ENCODE measurements around the gene TGM1.
A peak's percentile ranks its signal among the peaks of the same experiment; 100 is the strongest.
"Not testable (repeated sequence)": the region's sequence is repeated elsewhere in the genome, so short reads cannot be mapped to it uniquely, and the experiment has no call there.

The TGM1 gene

GRCh38 chr14:24212924-24213865 is 49.8 kb downstream of the TGM1 start, which contains the start of gene CHMP4A:
TSS of gene CHMP4A (minus strand) at chr14:24213488. CDS start at chr14:24213439, 49 bp downstream.
- peak; percentile 97 to 98 for DNase-seq

GRCh38 chr14:24211311-24211710 is 51.7 kb downstream of the TGM1 start:
- no peak for TF ChIP-seq GATA1 (IDR thresholded peaks at IDR 0.05; ENCODE audit: low read depth, low read length)
- TF ChIP-seq POLR2A (IDR thresholded peaks at IDR 0.05; ENCODE audit: low read length) = no peak
- no peak for DNase-seq

More at GRCh38 chr14:24212924-24213865, 49.8 kb downstream of the TGM1 start, which contains the start of gene CHMP4A:
- peak; percentile 99 for TF ChIP-seq POLR2A (IDR thresholded peaks at IDR 0.05; ENCODE audit: low read length)
- TF ChIP-seq GATA1 (IDR thresholded peaks at IDR 0.05; ENCODE audit: low read depth, low read length) = no peak

DNA sequence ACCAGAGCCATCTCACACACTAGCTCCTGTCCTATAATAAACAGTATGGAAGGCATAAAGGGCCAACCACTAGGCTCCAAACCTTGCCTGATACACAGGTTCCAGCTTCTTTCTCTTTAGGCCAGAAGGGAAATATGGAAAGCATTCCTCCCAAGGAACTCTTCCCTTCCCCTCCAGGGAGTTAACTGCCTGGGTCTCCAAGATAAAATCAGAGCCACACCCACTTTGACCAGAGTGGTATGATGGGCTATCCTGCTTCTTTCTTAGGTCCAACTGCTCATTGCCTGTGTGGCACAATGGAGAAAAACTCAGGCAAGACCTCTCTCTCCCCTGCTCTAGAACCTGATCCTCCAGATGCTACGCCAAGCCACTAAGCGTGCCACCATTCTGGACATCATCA is 55.4 kb downstream of the TGM1 start:
- no peak for DNase-seq
- TF ChIP-seq POLR2A (IDR thresholded peaks at IDR 0.05; ENCODE audit: low read length) (no peak), GATA1 (IDR thresholded peaks at IDR 0.05; ENCODE audit: low read depth, low read length) (no peak)

GRCh38 chr14:24207104-24207551 is 55.8 kb downstream of the TGM1 start:
- DNase-seq = no peak
- no peak for TF ChIP-seq POLR2A (IDR thresholded peaks at IDR 0.05; ENCODE audit: low read length)
- TF ChIP-seq GATA1 (IDR thresholded peaks at IDR 0.05; ENCODE audit: low read depth, low read length) = no peak

DNA sequence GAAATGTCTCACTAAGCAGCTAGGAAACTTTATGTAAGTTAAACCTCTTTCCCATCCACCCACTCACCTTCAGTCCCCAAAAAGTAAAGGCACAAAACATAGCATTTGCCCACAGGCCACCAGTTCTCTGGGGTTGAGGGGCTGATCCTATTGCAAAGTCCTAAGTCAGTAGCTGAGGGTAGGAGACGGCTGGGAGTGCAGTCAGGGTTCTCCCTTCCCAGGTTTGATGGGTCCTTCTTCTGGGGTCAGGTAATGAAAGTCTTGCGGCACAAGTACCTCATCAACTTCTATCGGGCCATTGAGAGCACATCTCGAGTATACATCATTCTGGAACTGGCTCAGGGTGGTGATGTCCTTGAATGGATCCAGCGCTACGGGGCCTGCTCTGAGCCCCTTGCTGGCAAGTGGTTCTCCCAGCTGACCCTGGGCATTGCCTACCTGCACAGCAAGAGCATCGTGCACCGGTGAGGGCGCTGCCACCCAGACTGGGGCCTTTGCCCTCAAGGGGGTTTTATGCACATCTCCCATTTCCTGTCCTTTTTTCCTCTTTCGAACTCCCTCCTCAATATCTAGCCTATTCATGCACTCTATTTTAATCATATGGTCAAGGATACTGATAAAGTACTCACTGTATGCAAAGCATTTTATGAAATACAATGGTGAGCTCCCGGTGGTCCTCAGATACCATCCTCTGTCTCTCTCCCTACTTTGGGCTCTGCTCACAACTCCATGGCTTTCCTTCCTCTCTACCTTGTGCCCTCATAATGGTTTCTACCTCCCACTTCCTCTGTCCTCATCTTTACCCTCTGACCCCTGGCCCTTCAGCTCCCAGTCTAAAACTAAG is 56.5 kb downstream of the TGM1 start:
- no peak for TF ChIP-seq POLR2A (IDR thresholded peaks at IDR 0.05; ENCODE audit: low read length)
- TF ChIP-seq GATA1 (IDR thresholded peaks at IDR 0.05; ENCODE audit: low read depth, low read length) = no peak
- DNase-seq = no peak

- no peak for TF ChIP-seq POLR2A (IDR thresholded peaks at IDR 0.05; ENCODE audit: low read length)
- no peak for TF ChIP-seq GATA1 (IDR thresholded peaks at IDR 0.05; ENCODE audit: low read depth, low read length)
- DNase-seq = no peak
These were observed 58.5 kb downstream of the TGM1 start for GRCh38 chr14:24204163-24205146.

DNA sequence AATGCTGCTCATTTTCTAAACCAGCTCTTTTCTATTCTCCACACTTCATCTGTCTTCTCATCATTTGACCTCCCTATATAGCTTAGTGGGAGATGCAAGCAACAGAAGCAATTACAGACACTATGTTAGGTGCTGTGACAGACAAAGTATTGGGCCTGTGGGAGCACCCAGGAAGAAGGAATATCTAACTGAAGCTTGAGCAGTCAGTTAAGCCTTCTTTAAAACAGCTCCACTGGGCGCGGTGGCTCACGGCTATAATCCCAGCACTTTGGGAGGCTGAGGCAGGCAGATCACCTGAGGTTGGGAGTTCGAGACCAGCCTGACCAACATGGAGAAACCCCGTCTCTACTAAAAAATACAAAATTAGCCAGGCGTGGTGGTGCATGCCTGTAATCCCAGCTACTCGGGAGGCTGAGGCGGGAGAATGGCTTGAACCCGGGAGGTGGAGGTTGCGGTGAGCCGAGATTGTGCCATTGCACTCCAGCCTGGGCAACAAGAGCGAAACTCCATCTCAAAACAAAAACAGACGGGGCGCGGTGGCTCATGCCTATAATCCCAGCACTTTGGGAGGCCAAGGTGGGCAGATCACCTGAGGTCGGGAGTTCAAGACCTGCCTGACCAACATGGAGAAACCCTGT is 59.6 kb downstream of the TGM1 start:
- DNase-seq = not testable (repeated sequence)

DNA sequence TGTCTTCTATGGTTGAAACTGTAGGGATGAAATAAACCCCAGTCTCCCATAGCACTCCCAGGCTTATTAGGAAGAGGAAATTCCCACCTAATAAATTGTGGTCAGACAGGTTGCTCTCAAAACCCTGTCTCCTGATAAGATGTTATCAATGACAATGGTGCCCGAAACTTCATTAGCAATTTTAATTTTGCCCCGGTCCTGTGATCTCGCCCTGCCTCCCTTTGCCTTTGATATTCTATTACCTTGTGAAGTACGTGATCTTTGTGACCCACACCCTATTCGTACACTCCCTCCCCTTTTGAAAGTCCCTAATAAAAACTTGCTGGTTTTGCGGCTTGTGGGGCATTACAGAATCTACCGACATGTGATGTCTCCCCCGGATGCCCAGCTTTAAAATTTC is 60.4 kb downstream of the TGM1 start:
- DNase-seq = not testable (repeated sequence)
